ENCODE measurements around the gene POLR2J.
"Not testable (repeated sequence)": the region's sequence is repeated elsewhere in the genome, so short reads cannot be mapped to it uniquely, and the experiment has no call there.

- not testable (repeated sequence) for TF ChIP-seq POLR2AphosphoS5 (IDR thresholded peaks at IDR 0.05; ENCODE audit: low read depth); EZH2 (IDR thresholded peaks at IDR 0.05; ENCODE audit: low read depth, unreplicated experiment); JUNB (IDR thresholded peaks at IDR 0.05; ENCODE audit: unreplicated experiment); EZH2phosphoT487 (IDR thresholded peaks at IDR 0.05; ENCODE audit: unreplicated experiment); ZNF114 (CRISPR knock-in tag; IDR thresholded peaks at IDR 0.05); ZNF331 (CRISPR knock-in tag; IDR thresholded peaks at IDR 0.05; ENCODE audit: low read depth); REST (IDR thresholded peaks at IDR 0.05; ENCODE audit: unreplicated experiment); ETS1 (IDR thresholded peaks at IDR 0.05); STAT1 (IDR thresholded peaks at IDR 0.05; ENCODE audit: unreplicated experiment); CREB1 (CRISPR knock-in tag; IDR thresholded peaks at IDR 0.05; ENCODE audit: low read depth); NANOG (IDR thresholded peaks at IDR 0.05; ENCODE audit: borderline replicate concordance); ZNF462 (CRISPR knock-in tag; IDR thresholded peaks at IDR 0.05)
- TF ChIP-seq, protein P1, sequence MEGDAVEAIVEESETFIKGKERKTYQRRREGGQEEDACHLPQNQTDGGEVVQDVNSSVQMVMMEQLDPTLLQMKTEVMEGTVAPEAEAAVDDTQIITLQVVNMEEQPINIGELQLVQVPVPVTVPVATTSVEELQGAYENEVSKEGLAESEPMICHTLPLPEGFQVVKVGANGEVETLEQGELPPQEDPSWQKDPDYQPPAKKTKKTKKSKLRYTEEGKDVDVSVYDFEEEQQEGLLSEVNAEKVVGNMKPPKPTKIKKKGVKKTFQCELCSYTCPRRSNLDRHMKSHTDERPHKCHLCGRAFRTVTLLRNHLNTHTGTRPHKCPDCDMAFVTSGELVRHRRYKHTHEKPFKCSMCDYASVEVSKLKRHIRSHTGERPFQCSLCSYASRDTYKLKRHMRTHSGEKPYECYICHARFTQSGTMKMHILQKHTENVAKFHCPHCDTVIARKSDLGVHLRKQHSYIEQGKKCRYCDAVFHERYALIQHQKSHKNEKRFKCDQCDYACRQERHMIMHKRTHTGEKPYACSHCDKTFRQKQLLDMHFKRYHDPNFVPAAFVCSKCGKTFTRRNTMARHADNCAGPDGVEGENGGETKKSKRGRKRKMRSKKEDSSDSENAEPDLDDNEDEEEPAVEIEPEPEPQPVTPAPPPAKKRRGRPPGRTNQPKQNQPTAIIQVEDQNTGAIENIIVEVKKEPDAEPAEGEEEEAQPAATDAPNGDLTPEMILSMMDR (conservative IDR thresholded peaks at IDR 0.05; ENCODE audit: low read depth in 2 of 2) = not testable (repeated sequence)
These were observed 46.1 kb upstream of the POLR2J start for GRCh38 chr7:102524803-102525202.
